HEK293 (cell line): ENCODE data around the gene CECR2.

Source experiments
- CTCF ChIA-PET: fragments of 350-600 bp; formaldehyde crosslinking; extraction: SDS; loops from one replicate; lab custom pipeline; 2021; ENCODE audit warnings: antibody characterized with exemption; lab: Yijun Ruan, JAX
- POLR2A ChIA-PET: fragments of 300-600 bp; formaldehyde crosslinking; extraction: SDS; loops from one replicate; lab custom pipeline; 2020; ENCODE audit warnings: antibody characterized with exemption, inconsistent platforms; lab: Yijun Ruan, JAX
- H3K27ac ChIP-seq: fragments of 200-500 bp; sonication (Bioruptor generic); 2 replicates; pipeline ENCODE4 v1.5.1; 2014; ENCODE audit warnings: low read depth, low read length, control low read depth, inconsistent platforms; ENCODE audit errors: extremely low read depth
- H3K36me3 ChIP-seq, 2 experiments: fragments of 200-500 bp in 1 of 2; sonication (Bioruptor generic) in 1 of 2; 1 replicate in 1 of 2; 2 replicates in 1 of 2; pipeline ENCODE4 v1.5.1; 2014 to 2017; ENCODE audit warnings: inconsistent platforms in 2 of 2, low read length in 2 of 2; ENCODE audit not compliant: control insufficient read depth in 2 of 2, insufficient read depth in 1 of 2
- H3K4me1 ChIP-seq: fragments of 200-500 bp; sonication (Bioruptor generic); 2 replicates; pipeline ENCODE4 v1.5.1; 2014; ENCODE audit warnings: mild to moderate bottlenecking, low read length, inconsistent platforms; ENCODE audit not compliant: control insufficient read depth, insufficient read depth
- H3K4me3 ChIP-seq: 2 replicates; pipeline ENCODE4 v1.5.1; 2011; ENCODE audit warnings: low read depth, mild to moderate bottlenecking, control low read depth, low read length, moderate library complexity
- H3K9me3 ChIP-seq: fragments of 200-500 bp; sonication (Bioruptor generic); 2 replicates; pipeline ENCODE4 v1.5.1; 2014; ENCODE audit warnings: low read depth, low read length, inconsistent platforms; ENCODE audit not compliant: control insufficient read depth, insufficient read depth
- HOXD13 ChIP-seq: sonication (generic); formaldehyde crosslinking; IDR thresholded peaks from 2 replicates; pipeline ENCODE4 v1.8.0; 2022; ENCODE audit warnings: missing genetic modification reagents, borderline replicate concordance
- KLF9 ChIP-seq: fragments of 450-650 bp; formaldehyde crosslinking; IDR thresholded peaks from 2 replicates; pipeline ENCODE4 v1.5.1; 2016; ENCODE audit warnings: missing biosample characterization, missing genetic modification characterization, low read depth
- ZBTB48 ChIP-seq: fragments of 450-650 bp; formaldehyde crosslinking; IDR thresholded peaks from 2 replicates; pipeline ENCODE4 v1.5.1; 2016; ENCODE audit warnings: missing biosample characterization, missing genetic modification characterization
- ZNF114 ChIP-seq: fragments of 450-650 bp; formaldehyde crosslinking; IDR thresholded peaks from 2 replicates; pipeline ENCODE4 v1.5.0; 2017; ENCODE audit warnings: missing biosample characterization, missing genetic modification characterization
- ZNF146 ChIP-seq: fragments of 450-650 bp; formaldehyde crosslinking; IDR thresholded peaks from 2 replicates; pipeline ENCODE4 v1.5.1; 2016; ENCODE audit warnings: missing biosample characterization, missing genetic modification characterization
- ZNF157 ChIP-seq: fragments of 450-650 bp; formaldehyde crosslinking; IDR thresholded peaks from 2 replicates; pipeline ENCODE4 v1.5.1; 2016; ENCODE audit warnings: missing biosample characterization, missing genetic modification characterization
- ZNF239 ChIP-seq: fragments of 450-650 bp; formaldehyde crosslinking; IDR thresholded peaks from 2 replicates; pipeline ENCODE4 v1.5.1; 2016; ENCODE audit warnings: missing biosample characterization, missing genetic modification characterization
- ZNF248 ChIP-seq: fragments of 450-650 bp; formaldehyde crosslinking; IDR thresholded peaks from 2 replicates; pipeline ENCODE4 v1.5.1; 2017; ENCODE audit warnings: missing biosample characterization, missing genetic modification characterization
- ZNF341 ChIP-seq: fragments of 450-650 bp; formaldehyde crosslinking; IDR thresholded peaks from 2 replicates; pipeline ENCODE4; 2016; ENCODE audit warnings: low read depth, missing biosample characterization, missing genetic modification characterization
- ZNF404 ChIP-seq: fragments of 450-650 bp; formaldehyde crosslinking; IDR thresholded peaks from 2 replicates; pipeline ENCODE4 v1.5.1; 2017; ENCODE audit warnings: missing biosample characterization, missing genetic modification characterization
- ZNF48 ChIP-seq: fragments of 450-650 bp; formaldehyde crosslinking; IDR thresholded peaks from 2 replicates; pipeline ENCODE4 v1.5.1; 2016; ENCODE audit warnings: missing biosample characterization, missing genetic modification characterization
- ZNF571 ChIP-seq: fragments of 450-650 bp; formaldehyde crosslinking; IDR thresholded peaks from 2 replicates; pipeline ENCODE4 v1.5.0; 2017; ENCODE audit warnings: missing biosample characterization, missing genetic modification characterization
- ZNF600 ChIP-seq: fragments of 450-650 bp; formaldehyde crosslinking; IDR thresholded peaks from 2 replicates; pipeline ENCODE4 v1.5.1; 2016; ENCODE audit warnings: missing biosample characterization, missing genetic modification characterization
- ZNF701 ChIP-seq: fragments of 450-650 bp; formaldehyde crosslinking; IDR thresholded peaks from 2 replicates; pipeline ENCODE4 v1.5.1; 2016; ENCODE audit warnings: missing biosample characterization, missing genetic modification characterization
- TF ChIP-seq, protein P1 (sequence below): fragments of 450-650 bp; formaldehyde crosslinking; IDR thresholded peaks from 2 replicates; pipeline ENCODE4 v1.5.1; 2016; ENCODE audit warnings: missing biosample characterization, missing genetic modification characterization, low read depth
- TF ChIP-seq, protein P2 (sequence below): fragments of 450-650 bp; formaldehyde crosslinking; IDR thresholded peaks from 2 replicates; pipeline ENCODE4 v1.5.1; 2016; ENCODE audit warnings: missing biosample characterization, missing genetic modification characterization
- TF ChIP-seq, protein P3 (sequence below): fragments of 450-650 bp; formaldehyde crosslinking; IDR thresholded peaks from 2 replicates; pipeline ENCODE4 v1.5.1; 2016; ENCODE audit warnings: missing biosample characterization, missing genetic modification characterization
- TF ChIP-seq, protein P4 (sequence below): sonication (generic); formaldehyde crosslinking; IDR thresholded peaks from 2 replicates; pipeline ENCODE4 v1.8.1; 2022; ENCODE audit warnings: mild to moderate bottlenecking, moderate library complexity, missing genetic modification reagents
- TF ChIP-seq, protein P5 (sequence below): fragments of 450-650 bp; formaldehyde crosslinking; IDR thresholded peaks from 2 replicates; pipeline ENCODE4 v1.5.1; 2016; ENCODE audit warnings: missing biosample characterization, missing genetic modification characterization, borderline replicate concordance
- TF ChIP-seq, protein P6 (sequence below): fragments of 450-650 bp; formaldehyde crosslinking; IDR thresholded peaks from 2 replicates; pipeline ENCODE4 v1.5.1; 2016; ENCODE audit warnings: missing biosample characterization, missing genetic modification characterization, low read depth

CECR2 gene

DNA sequence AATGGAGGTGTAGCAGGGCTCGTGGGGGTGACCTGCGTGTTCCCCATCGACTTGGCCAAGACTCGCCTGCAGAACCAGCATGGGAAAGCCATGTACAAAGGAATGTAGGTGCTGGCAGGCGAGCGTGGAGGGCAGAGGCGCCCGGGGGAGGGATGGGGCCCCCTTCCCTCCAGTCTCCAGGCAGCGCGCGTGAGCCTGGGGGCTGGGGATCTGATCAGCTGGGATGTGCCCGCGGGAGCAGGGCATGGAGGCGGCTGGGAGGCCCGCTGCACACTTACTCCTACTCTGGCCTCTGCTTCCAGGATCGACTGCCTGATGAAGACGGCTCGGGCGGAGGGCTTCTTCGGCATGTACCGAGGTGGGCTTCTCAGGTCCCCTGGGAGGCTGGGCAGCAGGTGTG lies 211.8 kb downstream of the CECR2 start:
- no peak for TF ChIP-seq ZNF701 (tag by site-specific recombination)
- TF ChIP-seq, protein P1, sequence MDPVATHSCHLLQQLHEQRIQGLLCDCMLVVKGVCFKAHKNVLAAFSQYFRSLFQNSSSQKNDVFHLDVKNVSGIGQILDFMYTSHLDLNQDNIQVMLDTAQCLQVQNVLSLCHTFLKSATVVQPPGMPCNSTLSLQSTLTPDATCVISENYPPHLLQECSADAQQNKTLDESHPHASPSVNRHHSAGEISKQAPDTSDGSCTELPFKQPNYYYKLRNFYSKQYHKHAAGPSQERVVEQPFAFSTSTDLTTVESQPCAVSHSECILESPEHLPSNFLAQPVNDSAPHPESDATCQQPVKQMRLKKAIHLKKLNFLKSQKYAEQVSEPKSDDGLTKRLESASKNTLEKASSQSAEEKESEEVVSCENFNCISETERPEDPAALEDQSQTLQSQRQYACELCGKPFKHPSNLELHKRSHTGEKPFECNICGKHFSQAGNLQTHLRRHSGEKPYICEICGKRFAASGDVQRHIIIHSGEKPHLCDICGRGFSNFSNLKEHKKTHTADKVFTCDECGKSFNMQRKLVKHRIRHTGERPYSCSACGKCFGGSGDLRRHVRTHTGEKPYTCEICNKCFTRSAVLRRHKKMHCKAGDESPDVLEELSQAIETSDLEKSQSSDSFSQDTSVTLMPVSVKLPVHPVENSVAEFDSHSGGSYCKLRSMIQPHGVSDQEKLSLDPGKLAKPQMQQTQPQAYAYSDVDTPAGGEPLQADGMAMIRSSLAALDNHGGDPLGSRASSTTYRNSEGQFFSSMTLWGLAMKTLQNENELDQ (tag by site-specific recombination), result no peak
- TF ChIP-seq HOXD13 (CRISPR knock-in tag), result no peak
- no peak for TF ChIP-seq ZNF600 (tag by site-specific recombination)
- no peak for TF ChIP-seq ZBTB48 (tag by site-specific recombination)
- no peak for TF ChIP-seq ZNF114 (tag by site-specific recombination)
- no peak for TF ChIP-seq ZNF146 (tag by site-specific recombination)
- no peak for TF ChIP-seq ZNF341 (tag by site-specific recombination)
- TF ChIP-seq KLF9 (tag by site-specific recombination), result no peak
- TF ChIP-seq ZNF404 (tag by site-specific recombination), result no peak
- TF ChIP-seq, protein P2, sequence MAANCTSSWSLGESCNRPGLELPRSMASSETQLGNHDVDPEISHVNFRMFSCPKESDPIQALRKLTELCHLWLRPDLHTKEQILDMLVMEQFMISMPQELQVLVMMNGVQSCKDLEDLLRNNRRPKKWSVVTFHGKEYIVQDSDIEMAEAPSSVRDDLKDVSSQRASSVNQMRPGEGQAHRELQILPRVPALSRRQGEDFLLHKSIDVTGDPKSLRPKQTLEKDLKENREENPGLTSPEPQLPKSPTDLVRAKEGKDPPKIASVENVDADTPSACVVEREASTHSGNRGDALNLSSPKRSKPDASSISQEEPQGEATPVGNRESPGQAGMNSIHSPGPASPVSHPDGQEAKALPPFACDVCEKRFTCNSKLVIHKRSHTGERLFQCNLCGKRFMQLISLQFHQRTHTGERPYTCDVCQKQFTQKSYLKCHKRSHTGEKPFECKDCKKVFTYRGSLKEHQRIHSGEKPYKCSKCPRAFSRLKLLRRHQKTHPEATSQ, result no peak
- no peak for TF ChIP-seq ZNF239 (tag by site-specific recombination)
- TF ChIP-seq, protein P3, sequence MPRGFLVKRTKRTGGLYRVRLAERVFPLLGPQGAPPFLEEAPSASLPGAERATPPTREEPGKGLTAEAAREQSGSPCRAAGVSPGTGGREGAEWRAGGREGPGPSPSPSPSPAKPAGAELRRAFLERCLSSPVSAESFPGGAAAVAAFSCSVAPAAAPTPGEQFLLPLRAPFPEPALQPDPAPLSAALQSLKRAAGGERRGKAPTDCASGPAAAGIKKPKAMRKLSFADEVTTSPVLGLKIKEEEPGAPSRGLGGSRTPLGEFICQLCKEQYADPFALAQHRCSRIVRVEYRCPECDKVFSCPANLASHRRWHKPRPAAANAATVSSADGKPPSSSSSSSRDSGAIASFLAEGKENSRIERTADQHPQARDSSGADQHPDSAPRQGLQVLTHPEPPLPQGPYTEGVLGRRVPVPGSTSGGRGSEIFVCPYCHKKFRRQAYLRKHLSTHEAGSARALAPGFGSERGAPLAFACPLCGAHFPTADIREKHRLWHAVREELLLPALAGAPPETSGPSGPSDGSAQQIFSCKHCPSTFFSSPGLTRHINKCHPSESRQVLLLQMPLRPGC (tag by site-specific recombination), result no peak
- TF ChIP-seq, protein P4, sequence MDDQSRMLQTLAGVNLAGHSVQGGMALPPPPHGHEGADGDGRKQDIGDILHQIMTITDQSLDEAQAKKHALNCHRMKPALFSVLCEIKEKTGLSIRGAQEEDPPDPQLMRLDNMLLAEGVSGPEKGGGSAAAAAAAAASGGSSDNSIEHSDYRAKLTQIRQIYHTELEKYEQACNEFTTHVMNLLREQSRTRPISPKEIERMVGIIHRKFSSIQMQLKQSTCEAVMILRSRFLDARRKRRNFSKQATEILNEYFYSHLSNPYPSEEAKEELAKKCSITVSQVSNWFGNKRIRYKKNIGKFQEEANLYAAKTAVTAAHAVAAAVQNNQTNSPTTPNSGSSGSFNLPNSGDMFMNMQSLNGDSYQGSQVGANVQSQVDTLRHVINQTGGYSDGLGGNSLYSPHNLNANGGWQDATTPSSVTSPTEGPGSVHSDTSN (CRISPR knock-in tag), result no peak
- no peak overlapping the region for H3K27ac ChIP-seq
- ChIA-PET POLR2A (no interaction called here), CTCF (no interaction called here)
- no peaks in the 10 kb centered on the region for H3K36me3 ChIP-seq
- H3K4me3 ChIP-seq, result no peak overlapping the region
- H3K4me1 ChIP-seq, result no peaks in the 10 kb centered on the region
- no peaks in the 10 kb centered on the region for H3K9me3 ChIP-seq

DNA sequence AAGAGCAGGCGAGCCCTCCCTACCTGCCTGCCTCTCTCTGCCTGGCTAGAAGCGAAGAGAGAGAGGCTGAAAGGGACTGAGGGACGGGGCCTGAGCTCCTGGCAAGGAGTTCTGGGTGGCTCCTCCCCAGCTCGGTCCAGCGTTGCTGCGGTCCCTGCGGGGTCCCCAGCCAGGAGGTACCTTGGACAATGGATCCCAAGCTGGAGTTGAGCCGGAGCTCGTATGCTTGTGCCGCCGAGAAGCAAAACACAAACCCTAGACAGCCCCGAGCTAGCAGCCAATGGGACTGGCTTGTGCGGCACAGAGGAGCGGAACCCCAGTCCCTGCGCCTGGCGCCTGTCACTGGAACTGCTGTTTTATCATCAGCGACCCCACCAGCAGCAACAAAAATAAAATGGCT lies 212.4 kb downstream of the CECR2 start:
- no peak overlapping the region for H3K27ac ChIP-seq
- H3K9me3 ChIP-seq, result no peaks in the 10 kb centered on the region
- POLR2A ChIA-PET, result no interaction called here
- H3K4me3 ChIP-seq, result no peak overlapping the region
- CTCF ChIA-PET, result interaction anchor here (0.6 kb wide), 1 partner anchor 507 kb away, joined by 3 read pairs; no protein-coding TSS in a partner anchor
- H3K36me3 ChIP-seq, result no peaks in the 10 kb centered on the region
- no peaks in the 10 kb centered on the region for H3K4me1 ChIP-seq
- TF ChIP-seq ZNF48 (tag by site-specific recombination), result no peak
- TF ChIP-seq ZNF157 (tag by site-specific recombination), result no peak
- TF ChIP-seq ZNF571 (tag by site-specific recombination), result no peak
- TF ChIP-seq, protein P3 (tag by site-specific recombination), result no peak
- TF ChIP-seq, protein P5, sequence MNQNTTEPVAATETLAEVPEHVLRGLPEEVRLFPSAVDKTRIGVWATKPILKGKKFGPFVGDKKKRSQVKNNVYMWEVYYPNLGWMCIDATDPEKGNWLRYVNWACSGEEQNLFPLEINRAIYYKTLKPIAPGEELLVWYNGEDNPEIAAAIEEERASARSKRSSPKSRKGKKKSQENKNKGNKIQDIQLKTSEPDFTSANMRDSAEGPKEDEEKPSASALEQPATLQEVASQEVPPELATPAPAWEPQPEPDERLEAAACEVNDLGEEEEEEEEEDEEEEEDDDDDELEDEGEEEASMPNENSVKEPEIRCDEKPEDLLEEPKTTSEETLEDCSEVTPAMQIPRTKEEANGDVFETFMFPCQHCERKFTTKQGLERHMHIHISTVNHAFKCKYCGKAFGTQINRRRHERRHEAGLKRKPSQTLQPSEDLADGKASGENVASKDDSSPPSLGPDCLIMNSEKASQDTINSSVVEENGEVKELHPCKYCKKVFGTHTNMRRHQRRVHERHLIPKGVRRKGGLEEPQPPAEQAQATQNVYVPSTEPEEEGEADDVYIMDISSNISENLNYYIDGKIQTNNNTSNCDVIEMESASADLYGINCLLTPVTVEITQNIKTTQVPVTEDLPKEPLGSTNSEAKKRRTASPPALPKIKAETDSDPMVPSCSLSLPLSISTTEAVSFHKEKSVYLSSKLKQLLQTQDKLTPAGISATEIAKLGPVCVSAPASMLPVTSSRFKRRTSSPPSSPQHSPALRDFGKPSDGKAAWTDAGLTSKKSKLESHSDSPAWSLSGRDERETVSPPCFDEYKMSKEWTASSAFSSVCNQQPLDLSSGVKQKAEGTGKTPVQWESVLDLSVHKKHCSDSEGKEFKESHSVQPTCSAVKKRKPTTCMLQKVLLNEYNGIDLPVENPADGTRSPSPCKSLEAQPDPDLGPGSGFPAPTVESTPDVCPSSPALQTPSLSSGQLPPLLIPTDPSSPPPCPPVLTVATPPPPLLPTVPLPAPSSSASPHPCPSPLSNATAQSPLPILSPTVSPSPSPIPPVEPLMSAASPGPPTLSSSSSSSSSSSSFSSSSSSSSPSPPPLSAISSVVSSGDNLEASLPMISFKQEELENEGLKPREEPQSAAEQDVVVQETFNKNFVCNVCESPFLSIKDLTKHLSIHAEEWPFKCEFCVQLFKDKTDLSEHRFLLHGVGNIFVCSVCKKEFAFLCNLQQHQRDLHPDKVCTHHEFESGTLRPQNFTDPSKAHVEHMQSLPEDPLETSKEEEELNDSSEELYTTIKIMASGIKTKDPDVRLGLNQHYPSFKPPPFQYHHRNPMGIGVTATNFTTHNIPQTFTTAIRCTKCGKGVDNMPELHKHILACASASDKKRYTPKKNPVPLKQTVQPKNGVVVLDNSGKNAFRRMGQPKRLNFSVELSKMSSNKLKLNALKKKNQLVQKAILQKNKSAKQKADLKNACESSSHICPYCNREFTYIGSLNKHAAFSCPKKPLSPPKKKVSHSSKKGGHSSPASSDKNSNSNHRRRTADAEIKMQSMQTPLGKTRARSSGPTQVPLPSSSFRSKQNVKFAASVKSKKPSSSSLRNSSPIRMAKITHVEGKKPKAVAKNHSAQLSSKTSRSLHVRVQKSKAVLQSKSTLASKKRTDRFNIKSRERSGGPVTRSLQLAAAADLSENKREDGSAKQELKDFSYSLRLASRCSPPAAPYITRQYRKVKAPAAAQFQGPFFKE (tag by site-specific recombination), result no peak
- TF ChIP-seq, protein P6, sequence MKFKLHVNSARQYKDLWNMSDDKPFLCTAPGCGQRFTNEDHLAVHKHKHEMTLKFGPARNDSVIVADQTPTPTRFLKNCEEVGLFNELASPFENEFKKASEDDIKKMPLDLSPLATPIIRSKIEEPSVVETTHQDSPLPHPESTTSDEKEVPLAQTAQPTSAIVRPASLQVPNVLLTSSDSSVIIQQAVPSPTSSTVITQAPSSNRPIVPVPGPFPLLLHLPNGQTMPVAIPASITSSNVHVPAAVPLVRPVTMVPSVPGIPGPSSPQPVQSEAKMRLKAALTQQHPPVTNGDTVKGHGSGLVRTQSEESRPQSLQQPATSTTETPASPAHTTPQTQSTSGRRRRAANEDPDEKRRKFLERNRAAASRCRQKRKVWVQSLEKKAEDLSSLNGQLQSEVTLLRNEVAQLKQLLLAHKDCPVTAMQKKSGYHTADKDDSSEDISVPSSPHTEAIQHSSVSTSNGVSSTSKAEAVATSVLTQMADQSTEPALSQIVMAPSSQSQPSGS, result no peak
- no peak for TF ChIP-seq ZNF248 (tag by site-specific recombination)
